Endothelial cell of coronary artery (primary cell): ENCODE results near the gene SIX1. TPM values are rescaled to one million over a fixed set of nuclear protein-coding genes. Genes with fewer than 3 reads are reported as not detected.

Experiments
- total RNA-seq: library from RNA; depleted of rRNA; stranded (reverse); fragments of >200 nt; gene quantifications from 2 replicates; pipeline ENCODE4 v1.2.3, GENCODE V29; 2014

Gene SIX1
- 0.27 and 0.28 TPM in 2 replicates for total RNA-seq

DNA sequence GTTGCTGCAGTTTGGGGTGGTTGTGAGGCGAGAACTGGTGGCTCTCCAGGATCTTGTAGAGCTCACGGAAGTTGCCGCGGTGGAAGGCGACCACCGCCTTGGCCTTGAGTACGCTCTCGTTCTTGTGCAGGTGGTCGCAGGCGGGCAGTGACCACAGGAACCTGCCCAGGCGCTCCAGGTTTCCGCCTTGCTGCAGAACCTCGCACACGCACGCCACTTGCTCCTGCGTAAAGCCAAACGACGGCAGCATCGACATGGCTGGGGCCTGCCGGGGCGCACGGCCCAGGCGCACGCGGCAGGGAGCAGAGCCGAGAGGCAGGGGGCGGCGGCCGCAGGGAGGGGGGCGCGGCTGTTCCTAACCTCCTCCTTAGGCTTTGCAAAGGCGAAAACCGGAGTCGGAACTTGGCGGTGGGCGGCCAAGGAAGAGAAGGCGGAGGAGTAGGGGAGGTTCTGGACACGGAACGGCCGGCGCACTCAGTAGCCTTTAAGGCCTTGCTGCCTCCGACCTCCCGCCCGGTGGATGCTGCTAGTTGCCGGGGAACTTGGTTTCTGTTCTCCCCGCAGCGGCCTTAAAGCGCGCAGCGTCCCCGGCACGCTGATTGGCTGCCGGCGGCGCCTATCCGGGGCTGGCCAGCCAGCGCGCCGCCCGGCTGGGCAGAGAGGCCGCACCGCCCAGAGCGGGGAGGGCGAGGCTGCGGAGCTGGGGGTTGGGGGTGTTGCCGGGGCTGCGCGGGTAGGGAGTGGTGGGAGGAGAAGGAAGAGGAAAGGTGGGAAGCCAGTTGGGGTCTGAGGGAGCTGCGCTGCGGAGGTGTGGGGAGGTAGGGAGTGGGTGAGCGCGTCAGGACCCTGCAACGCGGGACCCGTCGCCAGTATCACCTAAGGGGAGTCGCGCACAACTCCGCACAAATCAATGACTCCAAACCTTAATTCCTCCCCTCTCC, at the start of gene SIX1:
Gene SIX1 (minus strand): TSS at position 544 of the 941 bp plus-strand sequence. CDS start 288 bp downstream, at position 256.

Other genes with a start within 250 kb of the SIX1 start
- gene C14orf39, start 163.4 kb downstream of the SIX1 start, total RNA-seq, result under 0.01 TPM in 1 of 2 replicates, not detected in the other
- gene SIX6, start 140.3 kb downstream of the SIX1 start, total RNA-seq, result not detected in 2 replicates
- gene SIX4, start 74.9 kb upstream of the SIX1 start, total RNA-seq, result 2.2 and 2.4 TPM in 2 replicates
- 48.6 and 49.3 TPM in 2 replicates for gene MNAT1, start 85.3 kb upstream of the SIX1 start, total RNA-seq